Prostate gland (tissue), 2 donors: ENCODE measurements around the gene CHN1. TPM values are rescaled to one million over a fixed set of nuclear protein-coding genes. Genes with fewer than 3 reads are reported as not detected.

Experiments
- DNase-seq: peaks from one replicate; pipeline ENCODE4 v3.0.0-alpha.2; 2019; ENCODE audit warnings: low spot score
- H3K27ac ChIP-seq, 2 donors: fragments of 200-600 bp; sonication (generic); 2 replicates each; pipeline ENCODE4 v1.5.1; 2017 to 2019
- H3K27me3 ChIP-seq: fragments of 200-600 bp; sonication (generic); replicated peaks from 2 replicates; pipeline ENCODE4 v1.5.1; 2019; ENCODE audit not compliant: insufficient read depth
- H3K36me3 ChIP-seq, 2 donors: fragments of 200-600 bp; sonication (generic); 1 replicate in 1 of 2; 2 replicates in 1 of 2; pipeline versions ENCODE4 v1.5.1 to v1.8.1; 2017 to 2019
- H3K4me1 ChIP-seq: fragments of 200-600 bp; sonication (generic); replicated peaks from 2 replicates; pipeline ENCODE4 v1.5.1; 2019
- H3K4me3 ChIP-seq, 2 donors: fragments of 200-600 bp; sonication (generic); 2 replicates each; pipeline ENCODE4 v1.5.1; 2017 to 2019
- H3K9me3 ChIP-seq: fragments of 200-600 bp; sonication (generic); 2 replicates; pipeline ENCODE4 v1.5.1; 2017
- CTCF ChIP-seq, 4 experiments: fragments of 200-600 bp in 2 of 4; fragments of 450-650 bp in 2 of 4; sonication (generic) in 2 of 4; IDR thresholded peaks; 1 replicate in 3 of 4; 2 replicates in 1 of 4; pipeline ENCODE4 v1.5.1; 2016 to 2019; ENCODE audit warnings: antibody characterized with exemption in 4 of 4, mild to moderate bottlenecking in 2 of 4, moderate library complexity in 2 of 4
- POLR2A ChIP-seq: fragments of 450-650 bp; IDR thresholded peaks from one replicate; pipeline ENCODE4 v1.6.1; 2016; ENCODE audit warnings: antibody characterized with exemption, mild to moderate bottlenecking
- POLR2AphosphoS5 ChIP-seq: sonication (generic); formaldehyde crosslinking; IDR thresholded peaks from one replicate; pipeline ENCODE4 v1.6.1; 2017; ENCODE audit warnings: antibody characterized with exemption
- WGBS: methylation state at CpG from one replicate; pipeline ENCODE4 v1.1.5; 2018; 5-methylcytosine and 5-hydroxymethylcytosine counted together
- intact Hi-C: fragments of 100-400 bp; cut with DNase I; formaldehyde crosslinking; loops from one replicate; pipeline ENCODE4 v1.14.2; 2022
- total RNA-seq, 2 donors: library from RNA; depleted of rRNA; stranded (reverse); fragments of >200 nt; gene quantifications; one replicate each; pipeline ENCODE4 v1.1.0, GENCODE V29; 2016

The CHN1 gene
- total RNA-seq, 2 donors from 2014 or later: 7.8 to 20.1 TPM

- H3K27me3 ChIP-seq: no peaks in the 10 kb centered on the region
- no peak for DNase-seq
- H3K4me3 ChIP-seq: no peak overlapping the region
- no peak overlapping the region for H3K27ac ChIP-seq
- no peaks in the 10 kb centered on the region for H3K36me3 ChIP-seq
- no peaks in the 10 kb centered on the region for H3K4me1 ChIP-seq
- H3K9me3 ChIP-seq: no peaks in the 10 kb centered on the region
- TF ChIP-seq POLR2A: no peak
- TF ChIP-seq CTCF (IDR thresholded peaks at IDR 0.05): no peak
- TF ChIP-seq POLR2AphosphoS5: no peak
- intact Hi-C loops: no loop called here
Observed at GRCh38 chr2:174858745-174859144, 146.4 kb downstream of the CHN1 start.

- no peak for DNase-seq
- WGBS: 78% methylated on average over 3 of the region's 3 CpGs
- intact Hi-C loops: no loop called here
Observed at GRCh38 chr2:174856447-174856846, 148.7 kb downstream of the CHN1 start.

GRCh38 chr2:174846941-174847938 lies 157.9 kb downstream of the CHN1 start:
- H3K9me3 ChIP-seq: no peaks in the 10 kb centered on the region
- no peaks in the 10 kb centered on the region for H3K36me3 ChIP-seq
- TF ChIP-seq POLR2AphosphoS5 (no peak), POLR2A (no peak), CTCF (IDR thresholded peaks at IDR 0.05) (no peak)
- intact Hi-C loops: no loop called here
- no peak overlapping the region for H3K4me3 ChIP-seq
- WGBS: 34% methylated on average over 8 of the region's 8 CpGs
- no peak for DNase-seq
- no peaks in the 10 kb centered on the region for H3K27me3 ChIP-seq
- H3K4me1 ChIP-seq: no peaks in the 10 kb centered on the region
- no peak overlapping the region for H3K27ac ChIP-seq

More at GRCh38 chr2:174856447-174856846, 148.7 kb downstream of the CHN1 start:
- H3K36me3 ChIP-seq: no peaks in the 10 kb centered on the region
- no peak overlapping the region for H3K27ac ChIP-seq
- no peak for TF ChIP-seq POLR2A
- TF ChIP-seq CTCF (IDR thresholded peaks at IDR 0.05): no peak
- no peak for TF ChIP-seq POLR2AphosphoS5
- no peaks in the 10 kb centered on the region for H3K9me3 ChIP-seq
- no peaks in the 10 kb centered on the region for H3K4me1 ChIP-seq
- H3K4me3 ChIP-seq: no peak overlapping the region
- H3K27me3 ChIP-seq: no peaks in the 10 kb centered on the region

GRCh38 chr2:174846218-174846617 lies 159.0 kb downstream of the CHN1 start:
- no peaks in the 10 kb centered on the region for H3K27me3 ChIP-seq
- no peak for DNase-seq
- WGBS: 82% methylated on average over 1 of the region's 1 CpG
- no peak overlapping the region for H3K4me3 ChIP-seq
- no peak for TF ChIP-seq POLR2AphosphoS5
- TF ChIP-seq CTCF (IDR thresholded peaks at IDR 0.05): no peak
- no peak for TF ChIP-seq POLR2A
- no peak overlapping the region for H3K27ac ChIP-seq
- no peaks in the 10 kb centered on the region for H3K4me1 ChIP-seq
- no peaks in the 10 kb centered on the region for H3K9me3 ChIP-seq
- no peaks in the 10 kb centered on the region for H3K36me3 ChIP-seq
- intact Hi-C loops: no loop called here

GRCh38 chr2:174844295-174844708 lies 160.9 kb downstream of the CHN1 start:
- TF ChIP-seq CTCF (IDR thresholded peaks at IDR 0.05) (no peak), POLR2A (no peak), POLR2AphosphoS5 (no peak)
- Histone ChIP-seq H3K27me3 (no peaks in the 10 kb centered on the region), H3K36me3 (no peaks in the 10 kb centered on the region), H3K4me1 (no peaks in the 10 kb centered on the region), H3K27ac (no peak overlapping the region), H3K9me3 (no peaks in the 10 kb centered on the region), H3K4me3 (no peak overlapping the region)
- 84% methylated on average over 6 of the region's 6 CpGs for WGBS
- DNase-seq: no peak
- intact Hi-C loops: no loop called here
